Epithelial cell of prostate (primary cell): Measurements from ENCODE around the gene PFDN4.

Source experiments
- DNase-seq: peaks from one replicate; pipeline ENCODE4 v3.0.0-alpha.2; 2011; ENCODE audit warnings: low read depth, low spot score
- H3K27ac ChIP-seq: fragments of 450-650 bp; 2 replicates; pipeline ENCODE4 v1.5.1; 2017; ENCODE audit warnings: mild to moderate bottlenecking

The PFDN4 gene

GRCh38 chr20:54172856-54173652 lies 34.8 kb upstream of the PFDN4 start:
- H3K27ac ChIP-seq = no peak overlapping the region
- no peak for DNase-seq

DNA sequence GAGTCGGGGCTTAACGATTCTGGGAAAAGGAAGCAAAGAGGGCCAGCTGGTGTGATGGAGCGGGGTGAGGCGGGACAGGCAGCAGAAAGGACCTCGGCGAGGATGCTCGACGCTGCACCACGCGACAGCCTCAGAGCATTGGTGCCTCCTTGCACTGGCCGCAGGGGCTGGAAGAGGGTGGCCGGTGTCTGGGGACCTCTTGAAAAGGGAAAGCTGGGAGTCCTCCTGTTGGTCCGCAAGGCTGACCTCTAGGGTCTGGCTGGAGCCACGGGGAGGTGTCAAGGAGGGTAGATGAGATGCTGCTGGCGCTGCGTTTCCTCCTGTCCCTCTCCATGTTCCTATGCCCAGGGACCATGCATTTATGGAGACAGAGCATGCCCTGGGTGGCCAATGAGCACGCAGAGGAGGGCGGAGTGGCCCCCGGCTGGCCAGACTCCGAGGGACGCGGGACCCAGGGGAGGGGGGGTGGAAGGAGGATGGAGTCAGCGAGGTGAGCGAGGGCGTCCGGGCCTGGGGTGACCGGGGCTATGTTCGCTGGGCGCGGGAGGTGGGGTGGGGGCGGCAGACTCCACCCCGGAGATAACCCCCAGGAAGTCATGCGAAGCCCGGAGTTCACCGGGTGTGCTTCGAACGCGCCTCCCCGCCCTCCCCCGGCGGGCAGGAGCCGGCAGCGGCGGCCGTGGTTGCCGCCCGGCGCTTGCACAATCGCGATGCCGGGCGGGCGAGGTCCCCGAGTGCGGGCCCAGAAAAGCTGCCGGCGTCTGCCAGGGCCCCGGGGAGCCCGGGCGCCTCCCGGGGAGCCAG lies 34.0 kb upstream of the PFDN4 start, which contains the start of gene CYP24A1:
TSS of gene CYP24A1 (minus strand) at position 334 of the 804 bp plus-strand sequence. CDS start 407 bp downstream, outside the sequence.
- H3K27ac ChIP-seq = no peak within 1 kb of the TSS
- no peak for DNase-seq

DNA sequence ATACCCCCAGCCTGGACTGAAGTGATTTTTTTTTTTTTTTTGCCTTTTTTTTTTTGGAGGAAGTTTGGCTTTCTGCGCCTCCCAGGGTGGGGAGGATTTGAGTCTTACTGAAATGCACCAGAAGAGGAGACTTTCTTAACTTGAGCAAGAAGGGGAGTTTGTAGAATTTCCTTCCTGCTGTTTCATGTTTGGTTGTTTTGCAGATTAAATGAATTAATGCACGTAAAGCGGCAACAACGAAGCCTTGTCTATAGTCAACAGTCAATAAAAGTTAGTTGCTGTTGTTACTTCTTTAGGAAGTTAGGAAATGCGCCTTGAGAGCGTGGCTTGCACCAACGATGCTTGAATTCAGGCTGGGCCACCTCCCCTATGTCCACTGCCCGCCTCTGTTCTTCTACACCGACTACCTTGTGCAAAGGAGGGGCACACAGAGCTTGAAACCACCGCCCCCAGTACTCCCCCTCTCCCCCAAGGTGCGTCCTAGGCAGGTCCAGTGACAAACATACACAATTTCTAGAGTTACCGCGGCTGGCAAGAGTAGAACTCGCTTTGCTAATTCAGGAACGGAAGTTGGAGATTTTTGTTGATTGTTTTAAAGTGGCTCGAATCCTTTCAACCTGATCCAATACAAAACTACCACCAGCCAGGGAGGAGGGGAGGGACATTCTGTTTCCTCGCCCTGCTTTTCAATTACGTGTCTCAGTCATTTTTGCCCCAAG lies 33.3 kb upstream of the PFDN4 start:
- no peak for DNase-seq

DNA sequence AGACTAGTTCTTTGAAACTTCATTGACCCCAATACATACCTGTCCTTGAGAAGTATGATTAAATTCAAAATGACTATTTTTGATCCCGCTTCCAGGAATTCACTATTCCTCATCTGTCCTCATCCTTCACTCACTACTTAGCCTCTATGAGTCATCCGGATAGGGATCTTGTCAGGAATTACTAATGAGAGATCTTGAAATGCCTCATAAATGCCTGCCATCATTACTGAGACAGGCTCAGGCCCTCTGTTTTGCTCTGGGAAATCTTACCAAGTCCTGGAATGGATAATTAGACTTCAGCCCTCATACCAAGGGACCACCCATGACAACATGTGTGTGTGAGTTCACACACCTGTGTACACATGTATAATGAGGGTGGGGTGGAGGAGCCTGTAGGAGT lies 31.3 kb upstream of the PFDN4 start:
- no peak for DNase-seq
- no peak overlapping the region for H3K27ac ChIP-seq

More for the DNA sequence above, 33.3 kb upstream of the PFDN4 start:
- no peak overlapping the region for H3K27ac ChIP-seq

DNA sequence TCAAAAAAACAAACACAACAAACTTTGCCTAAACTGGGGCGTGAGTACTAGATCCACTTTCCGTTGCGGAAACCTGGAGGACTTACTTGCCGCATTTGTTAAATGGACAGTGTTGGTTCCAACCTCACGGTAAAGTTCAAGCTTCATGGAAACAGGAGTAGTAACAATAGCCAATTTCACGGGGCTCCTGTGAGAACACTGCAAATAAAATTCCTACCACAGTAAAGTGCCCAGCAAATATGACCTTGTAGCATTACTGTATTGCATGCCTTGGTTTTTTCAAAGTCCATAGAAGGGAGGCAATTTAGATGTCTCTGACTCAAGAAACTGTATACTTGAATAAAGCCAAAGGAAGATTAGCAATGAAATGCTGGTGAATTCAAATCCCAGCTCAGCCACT lies 30.5 kb upstream of the PFDN4 start:
- no peak overlapping the region for H3K27ac ChIP-seq
- DNase-seq = no peak

GRCh38 chr20:54178256-54178655 lies 29.6 kb upstream of the PFDN4 start:
- H3K27ac ChIP-seq = no peak overlapping the region
- no peak for DNase-seq

DNA sequence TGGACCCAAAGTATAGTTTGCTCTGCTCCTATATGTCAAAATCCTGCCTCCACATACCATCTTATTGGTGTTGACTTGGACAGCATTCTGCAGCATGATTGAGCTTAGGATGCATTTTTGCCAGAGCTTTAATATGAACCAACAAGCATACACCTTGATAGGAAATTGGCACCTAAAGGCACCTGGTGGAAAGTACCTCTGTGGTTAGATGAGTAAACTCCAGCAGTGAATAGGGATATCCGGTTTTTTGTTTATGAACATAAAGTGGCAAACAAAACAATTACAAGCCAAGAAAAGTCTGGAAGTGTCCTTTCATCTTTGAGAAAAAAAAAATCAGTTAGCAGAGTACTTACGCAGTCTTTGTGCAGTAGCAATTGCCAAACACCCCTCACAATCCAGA lies 27.9 kb upstream of the PFDN4 start:
- H3K27ac ChIP-seq = peak overlapping the region; percentile 47
- peak; percentile 75 for DNase-seq

- H3K27ac ChIP-seq = no peak overlapping the region
- no peak for DNase-seq
Observed at GRCh38 chr20:54180931-54181330, 27.0 kb upstream of the PFDN4 start.

DNA sequence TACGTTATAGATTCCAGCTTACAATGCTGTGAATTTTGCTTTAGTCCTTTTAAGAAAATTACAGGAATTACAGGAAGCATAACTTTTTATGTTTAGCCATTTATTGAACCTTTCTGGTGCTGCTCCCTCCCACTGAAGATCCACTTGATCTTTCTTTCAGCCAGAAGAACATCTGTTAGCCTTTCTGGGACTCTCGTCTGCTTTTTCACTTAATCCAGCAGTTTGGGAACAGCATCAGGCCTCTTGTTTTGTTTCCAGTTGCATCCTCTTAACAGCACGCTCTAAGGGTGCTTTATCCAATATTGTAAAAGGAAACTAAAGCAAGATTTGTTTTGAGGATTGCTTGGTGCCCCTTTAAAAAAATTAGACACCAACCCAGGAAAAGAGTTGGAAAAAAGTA lies 23.8 kb upstream of the PFDN4 start:
- H3K27ac ChIP-seq = no peak overlapping the region

DNA sequence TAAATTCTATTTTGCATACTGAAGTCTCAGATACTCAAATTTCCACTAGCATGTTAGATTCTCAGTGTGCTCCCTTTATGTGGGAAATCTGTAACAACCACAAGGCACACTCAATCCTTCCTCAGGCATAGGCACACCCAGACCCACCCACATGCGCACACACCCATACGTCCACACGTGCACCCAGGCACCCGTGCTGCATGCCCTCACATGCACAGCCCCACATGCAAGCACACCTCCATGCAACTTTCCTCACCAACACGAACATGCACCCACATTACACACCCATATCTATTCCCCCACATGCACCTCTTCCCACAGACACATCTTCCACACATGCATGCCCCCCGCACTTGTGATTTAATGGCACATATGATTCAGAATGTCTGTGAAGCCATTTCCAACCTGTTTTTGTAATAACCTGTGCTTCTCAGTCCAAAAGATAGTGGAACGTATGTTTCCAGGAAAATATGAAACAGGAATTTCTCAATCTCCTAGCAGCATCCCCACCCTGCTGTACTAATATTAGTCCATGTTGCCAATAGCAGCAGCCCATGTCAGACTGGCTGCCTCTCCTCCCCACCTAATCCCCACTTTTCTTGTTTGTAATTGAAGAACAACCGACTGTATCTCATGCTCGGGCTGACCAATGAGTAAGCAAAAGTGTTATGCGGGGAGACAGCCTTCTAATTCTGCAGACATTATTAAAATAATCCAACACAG lies 22.8 kb upstream of the PFDN4 start:
- no peak for DNase-seq
- no peak overlapping the region for H3K27ac ChIP-seq

More for the DNA sequence above, 23.8 kb upstream of the PFDN4 start:
- no peak for DNase-seq

DNA sequence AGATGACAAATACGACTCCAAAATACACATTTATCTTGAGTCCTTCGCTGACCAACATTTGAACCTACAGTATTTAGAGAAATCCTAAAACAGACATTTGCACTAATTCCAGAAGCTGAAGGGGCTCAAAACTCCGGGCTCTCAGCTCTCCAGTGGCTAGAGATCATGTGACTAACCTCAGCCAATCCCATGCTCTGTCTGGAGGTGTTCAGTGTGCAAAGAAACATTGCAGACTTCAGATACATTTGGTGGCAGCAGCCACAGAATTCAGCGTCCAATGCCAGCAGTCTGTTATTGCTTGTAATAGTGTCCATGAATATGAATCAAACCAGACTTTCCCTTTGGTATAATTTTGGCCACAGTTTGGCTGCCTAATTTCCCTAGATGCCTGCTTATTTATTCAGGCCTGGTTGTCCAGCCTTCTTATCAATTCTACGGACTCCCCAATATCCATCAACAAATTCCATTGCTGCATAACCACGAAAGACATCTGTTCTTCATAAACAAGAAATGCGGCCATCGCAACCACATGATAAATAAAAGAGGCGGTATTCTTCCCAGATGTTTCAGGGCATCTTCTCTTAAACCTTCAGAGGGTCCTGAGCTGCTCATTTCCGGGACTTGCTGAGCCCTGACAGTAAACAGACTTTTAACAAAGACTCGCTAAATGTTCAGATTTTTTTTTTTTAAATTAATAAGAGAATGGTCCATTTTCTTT lies 19.6 kb upstream of the PFDN4 start:
- no peak overlapping the region for H3K27ac ChIP-seq
- DNase-seq = no peak

- peak overlapping the region; percentile 26 for H3K27ac ChIP-seq
- DNase-seq = peak; percentile 68
Observed at GRCh38 chr20:54189630-54190029, 18.3 kb upstream of the PFDN4 start.

- H3K27ac ChIP-seq = peak overlapping the region; percentile 26
- DNase-seq = no peak
Observed at GRCh38 chr20:54190217-54190616, 17.7 kb upstream of the PFDN4 start.

DNA sequence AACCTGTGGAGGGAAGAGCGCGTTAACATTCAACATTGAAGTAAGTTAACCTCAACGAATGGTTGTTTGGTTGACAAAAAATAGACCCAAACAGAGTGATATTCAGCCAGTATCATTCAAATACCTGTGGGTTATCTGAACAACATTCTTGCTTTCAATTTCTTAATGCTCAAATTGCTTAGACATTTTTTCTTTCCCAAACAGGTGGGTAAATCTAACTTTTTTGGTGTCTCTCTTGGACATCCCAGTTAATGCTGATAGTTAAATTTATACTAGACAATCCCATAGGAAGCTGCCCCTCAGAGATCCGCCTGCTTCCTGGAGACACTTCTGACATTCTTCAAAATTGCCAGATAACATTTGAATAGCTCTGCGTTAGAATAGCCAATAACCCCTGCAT lies 14.1 kb upstream of the PFDN4 start:
- no peak overlapping the region for H3K27ac ChIP-seq
- DNase-seq = no peak

DNA sequence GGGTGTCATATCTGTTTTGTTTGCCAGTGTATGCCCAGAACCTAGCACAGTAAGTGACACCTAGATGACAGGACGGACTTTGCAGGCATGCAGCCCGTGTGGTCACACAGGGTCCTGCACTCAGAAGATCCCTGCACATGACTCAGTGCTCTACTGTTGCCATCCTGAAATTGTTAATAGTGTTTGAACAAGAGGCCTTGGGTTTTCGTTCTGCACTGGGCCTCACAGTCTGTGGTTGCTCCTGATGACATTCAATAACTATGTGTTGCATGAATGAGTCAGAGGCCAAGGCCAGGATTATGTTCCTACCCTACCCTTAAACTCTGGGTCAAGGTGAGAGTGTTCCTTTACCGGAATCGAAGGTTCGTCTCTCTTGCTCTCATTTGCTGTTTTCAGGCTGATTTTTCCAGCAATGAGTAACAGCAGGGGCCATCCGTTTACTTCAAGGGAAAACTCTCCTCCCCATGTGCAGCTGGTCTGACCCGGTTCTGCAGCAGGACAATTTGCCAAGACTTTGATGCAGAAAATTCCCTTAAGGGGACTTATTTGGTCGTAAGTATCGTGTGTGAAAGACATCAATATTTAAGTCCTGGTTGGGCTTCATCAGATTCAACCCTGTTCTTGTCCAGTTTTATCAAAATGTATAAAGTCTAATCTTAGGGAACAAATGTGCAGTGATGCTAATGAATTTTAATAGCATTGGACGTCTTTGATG lies 13.0 kb upstream of the PFDN4 start:
- H3K27ac ChIP-seq = no peak overlapping the region
- no peak for DNase-seq

- no peak overlapping the region for H3K27ac ChIP-seq
- no peak for DNase-seq
Observed at GRCh38 chr20:54195483-54196472, 12.1 kb upstream of the PFDN4 start.
